ENCODE measurements around the gene THAP4.

The THAP4 gene, protein sequence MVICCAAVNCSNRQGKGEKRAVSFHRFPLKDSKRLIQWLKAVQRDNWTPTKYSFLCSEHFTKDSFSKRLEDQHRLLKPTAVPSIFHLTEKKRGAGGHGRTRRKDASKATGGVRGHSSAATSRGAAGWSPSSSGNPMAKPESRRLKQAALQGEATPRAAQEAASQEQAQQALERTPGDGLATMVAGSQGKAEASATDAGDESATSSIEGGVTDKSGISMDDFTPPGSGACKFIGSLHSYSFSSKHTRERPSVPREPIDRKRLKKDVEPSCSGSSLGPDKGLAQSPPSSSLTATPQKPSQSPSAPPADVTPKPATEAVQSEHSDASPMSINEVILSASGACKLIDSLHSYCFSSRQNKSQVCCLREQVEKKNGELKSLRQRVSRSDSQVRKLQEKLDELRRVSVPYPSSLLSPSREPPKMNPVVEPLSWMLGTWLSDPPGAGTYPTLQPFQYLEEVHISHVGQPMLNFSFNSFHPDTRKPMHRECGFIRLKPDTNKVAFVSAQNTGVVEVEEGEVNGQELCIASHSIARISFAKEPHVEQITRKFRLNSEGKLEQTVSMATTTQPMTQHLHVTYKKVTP

DNA sequence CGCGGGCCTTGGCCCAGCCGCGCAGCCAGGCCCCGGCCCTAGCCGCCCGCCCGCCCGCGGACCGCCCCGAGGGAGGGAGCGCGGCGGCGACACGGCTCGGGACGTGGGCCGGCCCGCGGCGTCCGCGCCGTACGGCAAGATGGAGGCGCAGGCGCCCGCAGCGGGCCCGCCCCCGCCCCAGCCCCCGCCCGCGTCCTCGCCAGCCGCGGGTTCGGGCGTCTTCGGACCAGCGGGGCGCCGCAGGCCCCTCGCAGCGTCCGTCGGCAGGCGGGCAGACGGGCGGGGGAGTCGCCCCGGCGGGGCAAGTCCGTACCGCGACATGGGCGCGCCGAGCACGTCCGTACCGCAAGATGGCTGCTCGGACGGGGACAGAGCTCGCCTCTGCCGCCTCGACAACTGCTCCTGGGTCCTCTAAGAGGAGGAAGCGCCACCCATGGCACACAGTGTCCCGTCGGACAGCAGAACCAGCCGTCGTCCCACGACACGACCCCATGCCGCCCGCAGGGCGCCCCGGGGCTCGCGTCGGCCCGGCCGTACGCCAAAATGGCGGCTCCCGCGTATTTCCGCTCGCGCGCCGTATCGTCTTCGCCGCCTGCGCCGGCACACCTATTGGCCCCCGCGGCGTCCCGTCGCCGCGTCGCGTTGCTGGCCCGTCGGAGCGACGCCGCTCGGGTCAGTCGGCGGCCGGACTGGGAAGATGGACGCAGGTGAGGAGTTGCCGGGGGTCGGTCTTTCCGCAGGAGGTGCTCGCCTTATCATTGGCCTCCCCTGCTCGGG is at the start of gene THAP4, which contains the start of gene ATG4B:
Gene THAP4, minus strand, starts transcription at position 141 of the 777 bp plus-strand sequence. CDS start 141 bp downstream, outside the sequence.
Gene ATG4B, plus strand, starts transcription at position 676 of the 777 bp plus-strand sequence. Its CDS starts 22 bp downstream, at position 698.
- FAIRE-seq (no peak), DNase-seq (ENCODE audit: low spot score) (peak; percentile 72)

DNA sequence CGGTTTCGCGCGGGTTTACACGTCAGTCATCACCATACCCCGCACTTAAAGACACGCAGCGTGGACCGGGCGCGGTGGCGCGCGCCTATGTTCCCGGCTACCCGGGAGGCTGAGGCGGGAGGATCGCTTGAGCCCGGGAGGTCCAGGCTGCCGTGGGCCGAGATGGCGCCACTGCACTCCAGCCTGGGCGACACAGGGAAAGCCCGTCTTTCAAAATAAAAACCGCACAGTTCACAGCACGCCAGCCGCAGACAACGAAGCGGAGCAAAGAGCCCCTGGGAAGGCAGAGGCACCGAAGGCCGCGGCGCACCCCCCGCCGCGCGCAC is 49.3 kb upstream of the THAP4 start:
- no peak for DNase-seq (ENCODE audit: low spot score)
- FAIRE-seq = no peak

DNA sequence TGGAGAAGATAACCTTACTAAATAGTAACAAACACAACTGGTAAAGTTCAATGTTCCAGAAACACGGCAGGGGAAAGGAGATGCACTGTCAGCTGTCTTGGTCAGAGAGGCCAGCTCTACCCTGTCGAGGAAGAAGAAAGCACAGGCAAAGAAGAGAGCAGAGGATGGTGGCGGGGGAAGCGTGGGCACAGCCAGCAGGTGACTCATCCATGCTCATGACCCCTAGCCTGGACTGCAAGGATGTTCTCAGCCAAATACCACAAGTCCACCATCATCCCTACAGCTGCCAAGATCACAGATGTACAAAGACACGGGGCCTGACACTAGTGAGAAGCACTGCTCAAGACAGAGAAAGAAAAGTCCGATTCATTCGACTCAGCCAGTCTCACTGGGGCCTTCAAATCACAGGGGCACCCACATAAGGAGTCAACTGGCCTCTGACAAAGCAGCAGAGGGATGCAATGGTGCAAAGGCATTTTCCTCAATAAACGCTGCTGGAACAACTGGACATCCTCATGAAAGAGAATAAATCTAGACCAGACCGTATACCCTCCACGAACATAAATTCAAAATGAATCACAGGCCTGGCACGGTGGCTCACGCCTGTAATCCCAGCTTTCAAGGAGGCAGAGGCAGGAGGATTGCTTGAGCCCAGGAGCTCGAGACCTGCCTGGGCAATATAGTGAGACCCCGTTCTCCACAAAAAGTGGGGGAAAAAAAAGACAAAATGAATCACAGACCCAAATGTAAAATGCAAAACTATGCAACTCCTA is 44.1 kb upstream of the THAP4 start:
- DNase-seq (ENCODE audit: low spot score) = peak; percentile 89
- peak; percentile 93 for FAIRE-seq

DNA sequence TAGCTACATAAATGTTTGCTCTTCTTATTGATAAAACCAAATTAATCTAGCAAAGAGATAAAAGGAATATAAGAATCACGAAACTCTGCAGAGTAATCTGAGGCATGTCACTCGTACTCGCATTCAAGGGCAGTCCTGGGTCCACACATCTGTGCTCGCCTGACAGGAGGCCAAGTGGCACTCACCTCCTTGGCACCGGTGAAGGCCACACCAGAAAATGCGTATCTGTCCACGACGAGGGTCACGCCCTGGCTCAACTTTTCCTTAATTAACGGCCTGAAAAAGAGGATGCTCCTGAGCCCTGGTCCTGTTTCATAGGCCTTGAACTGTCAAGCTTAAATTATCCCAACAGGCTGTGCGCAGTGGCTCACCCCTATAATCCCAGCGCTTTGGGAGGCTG is 43.1 kb upstream of the THAP4 start:
- FAIRE-seq = no peak
- DNase-seq (ENCODE audit: low spot score) = no peak

DNA sequence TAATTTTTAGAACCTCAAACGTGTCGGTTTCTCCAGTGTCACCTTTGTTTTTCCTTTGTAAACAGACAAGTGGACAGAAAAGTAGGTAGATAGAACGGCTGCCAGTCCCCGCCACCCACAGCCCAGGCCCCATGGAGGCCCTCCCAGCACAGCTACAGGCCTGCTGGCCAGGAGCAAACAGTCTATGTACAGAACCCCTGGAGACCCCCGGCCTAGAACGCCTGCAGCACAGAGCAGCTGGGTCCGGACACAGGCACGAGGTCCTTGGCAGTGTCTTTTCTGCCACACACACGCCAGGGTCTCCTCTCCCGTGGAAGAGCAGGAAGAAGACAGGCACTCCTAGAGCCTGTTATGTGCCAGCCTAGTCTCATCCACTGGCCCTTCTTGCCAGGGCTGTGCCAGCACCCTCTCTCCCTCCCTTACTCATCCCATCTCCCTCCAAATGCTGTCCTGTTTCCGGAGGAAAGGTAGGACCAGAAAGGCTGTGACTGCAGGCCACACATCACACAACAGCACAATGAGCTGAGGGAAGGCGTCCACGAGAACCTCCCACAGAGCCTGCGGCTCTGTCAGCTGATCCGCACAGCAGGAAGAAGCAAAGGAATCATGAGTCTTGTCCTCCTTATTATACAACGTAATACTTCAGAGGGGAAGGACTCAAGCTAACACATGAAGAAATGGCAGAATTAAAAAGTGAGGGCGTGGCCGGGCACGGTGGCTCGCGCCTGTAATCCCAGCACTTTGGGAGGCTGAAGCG is 42.0 kb upstream of the THAP4 start:
- no peak for DNase-seq (ENCODE audit: low spot score)
- no peak for FAIRE-seq

DNA sequence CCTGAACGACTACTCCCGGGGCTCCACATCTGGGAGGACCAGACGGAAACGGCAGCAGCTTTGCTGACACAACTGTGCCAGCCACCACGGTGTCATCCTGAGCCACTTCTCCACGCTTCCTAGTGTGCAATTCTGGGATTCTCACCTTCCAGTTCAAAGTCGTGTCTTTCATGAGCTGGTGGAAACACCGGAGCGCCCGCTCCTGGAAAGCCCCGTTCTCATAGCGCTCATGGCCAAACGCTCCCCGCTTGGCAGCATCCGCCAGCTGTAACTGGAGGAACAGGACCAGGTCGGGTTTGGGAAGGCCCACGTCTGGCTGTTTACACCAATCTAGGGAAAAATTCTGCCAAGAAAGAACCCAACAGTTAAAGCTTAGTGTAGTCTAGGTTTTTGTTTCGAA is 41.3 kb upstream of the THAP4 start:
- FAIRE-seq (no peak), DNase-seq (ENCODE audit: low spot score) (no peak)

DNA sequence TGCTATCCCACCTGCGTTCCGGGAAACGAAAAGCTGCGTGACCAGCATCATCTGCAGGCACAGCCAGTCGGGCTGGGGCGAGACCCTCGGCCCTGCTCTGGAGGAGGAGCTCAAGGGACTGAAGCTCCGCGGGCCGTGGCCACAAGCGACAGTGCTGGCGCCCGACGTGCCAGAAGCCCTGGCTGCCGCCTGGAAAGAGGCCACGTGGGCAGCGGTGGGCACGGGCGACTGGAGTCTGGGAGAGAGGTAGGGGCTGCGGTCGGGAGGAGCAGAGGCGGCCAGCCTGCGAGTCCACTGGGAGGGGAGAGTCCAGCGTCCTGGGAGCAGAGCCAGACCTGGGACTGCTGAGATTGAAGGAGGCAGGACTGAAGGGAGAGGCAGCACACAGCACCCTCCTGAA is 40.4 kb upstream of the THAP4 start:
- DNase-seq (ENCODE audit: low spot score) (no peak), FAIRE-seq (no peak)

DNA sequence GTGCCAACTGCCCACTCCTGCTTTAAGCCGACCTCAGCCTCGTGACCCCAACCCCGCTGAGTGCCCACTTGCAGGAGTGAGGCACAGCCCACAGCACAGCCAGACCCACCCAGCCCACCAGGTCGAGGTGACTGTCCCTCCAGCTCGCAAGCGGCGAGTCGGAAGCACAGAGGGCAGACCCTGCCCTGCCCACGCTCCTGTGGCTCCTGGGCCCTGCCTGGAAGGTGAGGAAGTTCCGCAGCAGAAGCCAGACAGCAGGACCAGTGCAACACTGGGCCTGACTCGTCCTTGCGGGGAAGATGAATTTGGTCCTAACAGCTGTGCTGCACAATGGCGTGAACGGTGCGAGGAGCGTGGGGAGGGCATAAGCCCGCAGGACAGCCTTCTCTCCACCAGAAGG is 39.7 kb upstream of the THAP4 start:
- DNase-seq (ENCODE audit: low spot score) = no peak
- FAIRE-seq = no peak

DNA sequence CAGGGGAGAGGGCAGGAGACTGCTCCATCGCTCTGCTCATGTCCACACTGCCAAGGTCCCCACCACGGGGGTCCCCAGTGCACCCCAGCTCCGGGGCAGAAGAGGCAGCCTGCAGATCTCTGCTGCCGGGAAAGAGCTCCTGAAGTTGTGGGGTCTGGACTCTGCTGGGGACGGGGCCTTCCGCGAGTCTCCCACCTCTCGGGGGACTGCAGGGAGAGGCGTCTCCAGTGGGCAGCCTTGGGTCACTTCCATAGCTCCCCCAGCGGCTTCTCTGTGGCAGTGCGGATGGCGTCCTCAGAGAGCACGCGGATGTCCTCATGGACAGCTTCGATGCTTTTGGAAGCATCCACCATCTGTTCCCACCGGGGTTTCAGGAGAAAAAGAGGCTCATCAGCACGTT is 38.9 kb upstream of the THAP4 start:
- no peak for FAIRE-seq

DNA sequence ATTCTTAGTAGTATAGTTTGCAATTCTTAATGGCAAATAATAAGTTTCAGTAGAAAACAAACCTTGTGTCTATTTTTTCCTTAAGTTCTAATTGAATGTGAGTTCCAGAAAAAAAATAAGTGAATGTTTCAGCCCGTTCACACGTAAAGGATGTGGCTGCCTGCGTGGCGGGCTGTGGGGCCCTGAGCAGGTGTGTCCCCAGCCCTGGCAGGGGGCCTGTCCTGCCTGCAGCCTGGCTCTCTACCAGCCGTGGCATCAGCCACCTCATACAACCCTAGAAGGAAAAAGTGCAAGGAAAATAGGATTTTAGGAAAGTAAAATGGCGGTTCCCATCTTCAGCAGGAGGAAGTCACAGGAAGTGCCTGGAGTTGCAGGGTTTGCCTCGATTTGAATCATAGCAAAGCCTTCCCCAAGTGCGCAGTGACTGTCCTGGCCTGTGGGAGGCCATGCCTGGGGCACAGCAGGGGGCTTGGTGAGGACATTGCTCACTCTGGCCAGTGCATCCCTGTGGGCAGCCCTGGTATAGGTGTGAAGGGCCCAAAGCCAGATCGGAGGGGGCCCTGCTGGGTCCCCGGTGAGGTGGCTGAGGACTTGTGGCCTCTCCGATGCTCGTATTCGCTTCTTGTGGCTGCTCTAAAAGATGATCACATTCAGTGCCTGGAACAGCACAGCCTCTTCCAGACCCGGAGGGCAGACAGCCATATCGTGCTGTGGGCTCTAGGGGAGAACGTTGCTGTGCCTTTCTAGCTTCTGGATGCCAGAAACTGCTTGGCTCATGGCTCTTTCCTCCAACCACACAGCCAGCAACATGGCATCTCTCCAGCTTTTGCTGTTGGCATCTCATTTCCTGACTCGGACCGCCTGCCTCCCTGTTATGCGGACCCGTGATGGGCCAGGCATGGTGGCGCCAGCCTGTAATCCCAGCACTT is 37.1 kb upstream of the THAP4 start:
- DNase-seq (ENCODE audit: low spot score) (peak; percentile 4), FAIRE-seq (no peak)

More for the DNA sequence above, 38.9 kb upstream of the THAP4 start:
- no peak for DNase-seq (ENCODE audit: low spot score)

DNA sequence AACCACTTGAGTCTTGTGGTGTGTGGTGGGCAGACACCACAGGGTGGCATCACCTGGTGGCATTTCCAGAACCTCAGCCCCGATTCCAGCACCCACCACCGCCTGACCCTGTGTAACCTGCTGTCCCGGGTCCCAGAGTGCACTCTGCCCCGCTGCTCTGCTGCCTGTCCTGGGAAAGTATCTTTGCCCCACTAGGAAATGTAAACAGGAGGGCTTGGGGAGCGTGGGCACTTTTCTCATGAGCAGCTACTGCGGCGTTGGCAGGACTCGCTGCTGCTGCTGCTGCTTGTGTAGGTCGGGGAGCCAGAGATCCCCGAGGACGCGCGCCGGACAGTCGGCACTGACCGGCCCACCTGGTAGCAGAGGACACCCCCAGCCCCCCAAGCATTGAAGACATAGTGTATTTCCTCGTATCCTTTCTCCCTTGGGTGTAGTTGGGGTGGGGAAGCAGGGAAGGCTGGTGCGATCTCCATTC is 36.3 kb upstream of the THAP4 start:
- no peak for FAIRE-seq
- no peak for DNase-seq (ENCODE audit: low spot score)

DNA sequence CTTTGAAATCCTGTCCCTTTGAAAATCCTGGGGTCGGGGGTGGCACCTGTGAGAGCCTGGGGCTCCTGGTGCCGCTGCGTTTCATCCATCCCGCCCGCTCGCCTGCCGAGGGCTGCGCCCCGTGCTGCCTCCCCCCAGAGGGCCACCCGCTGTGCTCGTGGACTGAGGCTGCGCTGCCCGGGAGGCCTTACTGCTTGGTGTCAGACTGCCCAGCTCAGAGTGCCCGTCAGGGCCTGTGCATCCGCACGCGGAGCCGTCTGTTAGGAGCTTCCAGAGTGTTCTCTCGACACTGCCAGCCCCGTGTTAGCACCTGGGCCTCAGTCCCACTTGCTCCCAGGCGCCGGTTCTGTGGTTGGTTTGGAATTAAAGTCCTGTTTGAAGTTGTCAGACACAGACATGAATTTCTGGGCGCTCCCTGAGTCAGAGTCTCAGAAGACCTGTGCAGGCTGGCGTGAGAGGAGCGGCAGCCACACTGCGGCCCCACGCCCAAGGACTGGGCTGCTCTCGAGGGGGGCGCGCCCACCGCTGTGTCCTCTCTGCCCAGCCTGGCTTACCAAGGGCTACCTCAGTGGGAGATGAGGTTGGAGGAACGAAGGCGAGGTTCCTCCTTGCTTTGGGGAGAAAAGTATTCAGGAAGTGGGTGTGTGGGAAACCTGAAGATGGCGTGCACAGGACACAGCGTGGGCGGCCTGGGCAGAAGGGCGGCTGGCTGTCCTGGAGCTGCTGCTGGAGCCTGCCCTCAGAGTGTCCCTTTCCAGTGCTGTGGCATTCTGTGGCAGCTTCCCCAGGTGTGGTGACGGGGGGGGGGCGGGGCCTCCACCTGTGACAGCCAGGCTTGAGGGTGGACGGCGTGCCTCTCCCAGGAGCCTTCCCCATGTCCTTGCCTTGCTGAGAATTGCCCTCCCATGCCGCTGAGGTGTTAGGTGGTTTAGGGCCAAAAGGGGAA is 35.6 kb upstream of the THAP4 start:
- FAIRE-seq (no peak), DNase-seq (ENCODE audit: low spot score) (no peak)

DNA sequence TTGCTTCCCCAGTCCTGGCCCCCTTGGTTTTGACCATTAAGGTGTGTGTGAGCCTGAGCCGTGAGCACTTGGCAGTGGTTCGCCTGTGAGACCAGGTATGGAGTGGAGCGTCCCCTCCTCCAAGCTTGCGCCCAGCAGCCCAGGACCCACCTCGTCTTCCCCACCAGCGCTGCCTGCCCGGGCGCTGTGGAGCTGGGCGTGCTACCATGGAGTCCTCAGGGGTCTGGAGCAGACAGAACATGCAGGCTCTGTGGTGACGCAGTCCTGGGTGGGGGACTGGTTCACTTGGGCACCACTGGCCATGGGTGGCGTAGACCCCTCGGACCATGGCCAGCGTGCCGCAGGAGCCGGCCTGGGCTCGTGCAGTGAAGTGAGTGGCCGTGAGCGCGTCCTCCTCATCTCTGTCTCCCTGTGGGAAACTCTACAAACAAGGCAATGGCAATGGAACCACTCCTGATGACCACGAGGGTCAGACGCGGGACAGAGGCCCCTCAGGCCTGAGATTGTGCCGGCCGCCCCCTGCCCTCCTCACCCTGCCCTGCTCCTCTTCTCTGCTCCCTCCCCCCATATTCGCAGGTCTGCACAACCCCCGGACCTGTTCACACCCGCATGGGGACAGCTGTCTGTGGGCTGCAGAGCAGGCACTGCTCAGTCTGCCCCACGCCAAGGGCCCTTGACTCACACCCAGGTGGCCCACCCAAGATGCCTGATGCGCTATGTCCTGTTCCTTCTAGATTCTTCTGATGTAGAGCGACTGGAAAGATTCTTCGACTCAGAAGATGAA is 34.7 kb upstream of the THAP4 start:
- FAIRE-seq (no peak), DNase-seq (ENCODE audit: low spot score) (no peak)

DNA sequence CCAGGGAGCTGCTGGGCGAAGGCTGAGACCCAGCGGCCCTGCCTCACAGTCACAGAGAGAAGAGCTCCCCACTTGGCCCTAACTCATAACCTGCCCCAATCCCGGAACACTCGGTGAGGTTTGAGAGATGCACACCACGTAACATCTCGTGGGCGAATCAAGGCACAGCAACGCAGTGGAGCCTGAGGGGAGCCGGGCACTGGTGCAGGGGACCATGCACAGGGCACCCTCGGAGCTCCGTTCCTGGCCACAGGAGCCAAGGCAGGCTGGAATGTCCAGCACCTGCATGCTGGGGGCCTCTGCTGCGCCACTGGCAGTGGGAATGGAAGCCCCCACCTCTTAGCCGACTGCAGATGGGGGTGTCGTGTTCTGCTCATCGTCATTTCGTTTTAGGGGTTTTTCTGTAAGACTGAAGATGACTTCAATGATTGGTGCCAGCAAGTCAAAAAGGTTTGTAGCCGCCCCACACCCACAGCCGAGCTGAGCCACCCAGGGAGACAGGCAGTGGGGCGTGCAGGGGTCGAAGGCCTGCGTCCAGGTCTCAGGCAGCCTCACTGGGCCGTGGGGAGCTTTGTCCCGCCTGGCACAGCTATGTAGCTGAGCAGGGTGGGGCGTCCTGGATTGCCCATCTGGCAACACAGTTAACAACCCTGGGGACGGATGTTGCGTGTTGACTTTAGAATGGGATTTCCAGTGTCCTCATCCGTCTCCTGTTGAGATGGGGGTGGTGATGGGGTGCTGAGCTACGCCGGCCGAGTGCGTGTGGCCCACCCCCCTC is 33.6 kb upstream of the THAP4 start:
- FAIRE-seq (no peak), DNase-seq (ENCODE audit: low spot score) (no peak)

DNA sequence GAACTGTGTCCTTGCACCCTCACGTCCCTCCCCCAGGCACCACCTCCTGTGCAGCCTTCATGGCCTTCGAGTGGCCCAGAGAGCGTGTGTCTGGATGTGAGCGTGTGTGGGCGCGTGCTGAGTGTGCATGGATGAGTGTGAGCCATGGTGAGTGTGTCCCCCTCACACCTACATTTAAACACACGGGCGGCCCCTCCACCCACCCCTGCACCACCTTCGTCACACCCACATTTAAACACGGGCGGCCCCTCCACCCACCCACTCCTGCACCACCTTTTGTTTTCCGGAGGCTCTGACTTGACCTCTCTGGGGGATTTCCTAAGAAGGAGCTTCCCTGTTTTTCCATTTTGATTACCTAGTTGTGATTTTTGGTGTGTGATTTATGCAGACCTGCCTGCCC is 31.9 kb upstream of the THAP4 start:
- FAIRE-seq (no peak), DNase-seq (ENCODE audit: low spot score) (no peak)

DNA sequence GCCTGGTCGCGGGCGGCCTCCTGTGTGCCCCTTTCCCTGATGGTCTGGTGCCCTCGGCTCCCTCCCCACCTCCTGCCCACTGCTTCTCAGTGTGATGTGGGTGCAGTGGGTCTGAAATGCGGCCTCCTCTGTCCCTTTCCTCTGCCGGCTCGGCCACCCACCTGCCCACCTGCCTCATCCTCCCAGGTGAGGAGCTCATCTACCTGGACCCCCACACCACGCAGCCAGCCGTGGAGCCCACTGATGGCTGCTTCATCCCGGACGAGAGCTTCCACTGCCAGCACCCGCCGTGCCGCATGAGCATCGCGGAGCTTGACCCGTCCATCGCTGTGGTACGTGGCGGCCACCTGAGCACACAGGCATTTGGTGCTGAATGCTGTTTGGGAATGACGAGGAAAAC is 31.4 kb upstream of the THAP4 start:
- FAIRE-seq (no peak), DNase-seq (ENCODE audit: low spot score) (no peak)

Data from RCC 7860 (cell line).